SK-N-MC (cell line): ENCODE results near the gene WDR47.
"Not testable (repeated sequence)": the region's sequence is repeated elsewhere in the genome, so short reads cannot be mapped to it uniquely, and the experiment has no call there.

Experiments used
- DNase-seq: peaks from one replicate; pipeline ENCODE4 v3.0.0-alpha.2; 2011; ENCODE audit warnings: low read depth, low spot score
- H3K27ac ChIP-seq: fragments of 200-600 bp; sonication (generic); 2 replicates; pipeline ENCODE4 v1.5.1; 2016; ENCODE audit warnings: mixed run types
- H3K36me3 ChIP-seq: fragments of 200-600 bp; sonication (generic); 2 replicates; pipeline ENCODE4 v1.6.1; 2017; ENCODE audit warnings: antibody characterized with exemption, low read length, mixed read lengths; ENCODE audit not compliant: insufficient read depth
- H3K4me3 ChIP-seq: fragments of 200-600 bp; sonication (generic); 2 replicates; pipeline ENCODE4 v1.5.1; 2016
- H3K9ac ChIP-seq: fragments of 200-600 bp; sonication (generic); 2 replicates; pipeline ENCODE4 v1.8.0; 2017; ENCODE audit warnings: mixed run types, mixed read lengths; ENCODE audit not compliant: insufficient read length
- H3K9me3 ChIP-seq: fragments of 200-600 bp; sonication (generic); 2 replicates; pipeline ENCODE4 v1.6.1; 2017; ENCODE audit warnings: low read depth, mild to moderate bottlenecking, antibody characterized with exemption, low read length, moderate library complexity, mixed read lengths
- EZH2 ChIP-seq: fragments of 200-600 bp; sonication (generic); IDR thresholded peaks from one replicate; pipeline ENCODE4 v1.6.1; 2017; ENCODE audit warnings: antibody characterized with exemption
- FOXP2 ChIP-seq: optimal IDR thresholded peaks from 2 replicates; pipeline ENCODE3; 2011; ENCODE audit warnings: mild to moderate bottlenecking, moderate library complexity; ENCODE audit not compliant: insufficient read depth; ENCODE audit errors: extremely low read length, control extremely low read depth
- POLR2AphosphoS5 ChIP-seq: IDR thresholded peaks from 2 replicates; pipeline ENCODE4 v1.6.1; 2012; ENCODE audit warnings: mild to moderate bottlenecking, low read depth, low read length, borderline replicate concordance

Gene WDR47

DNA sequence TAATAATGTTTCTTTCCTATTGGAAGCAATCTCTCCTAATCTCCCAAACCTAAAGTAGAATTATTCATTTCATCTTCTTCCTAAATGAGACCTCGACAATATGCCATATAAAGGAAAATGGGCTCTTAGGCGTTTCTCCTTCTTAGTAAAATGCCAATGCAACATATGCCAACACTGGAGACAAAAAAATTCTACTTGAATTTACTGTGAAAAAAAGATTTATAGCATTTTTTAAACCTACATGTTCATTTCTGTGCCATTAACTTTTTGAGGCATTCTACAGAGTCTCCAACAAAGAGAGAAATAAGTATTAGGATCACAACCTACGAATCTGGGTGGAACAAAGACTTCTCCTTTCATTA lies 1.3 kb downstream of the WDR47 start:
- Histone ChIP-seq H3K27ac (no peak overlapping the region; the same call in 1 of the 2 replicates), H3K9me3 (no peaks in the 10 kb centered on the region), H3K36me3 (no peaks in the 10 kb centered on the region), H3K9ac (peak overlapping the region; percentile 84), H3K4me3 (peak overlapping the region; percentile 85)
- TF ChIP-seq EZH2: no peak
- TF ChIP-seq FOXP2: no peak
- TF ChIP-seq POLR2AphosphoS5: no peak
- no peak for DNase-seq

DNA sequence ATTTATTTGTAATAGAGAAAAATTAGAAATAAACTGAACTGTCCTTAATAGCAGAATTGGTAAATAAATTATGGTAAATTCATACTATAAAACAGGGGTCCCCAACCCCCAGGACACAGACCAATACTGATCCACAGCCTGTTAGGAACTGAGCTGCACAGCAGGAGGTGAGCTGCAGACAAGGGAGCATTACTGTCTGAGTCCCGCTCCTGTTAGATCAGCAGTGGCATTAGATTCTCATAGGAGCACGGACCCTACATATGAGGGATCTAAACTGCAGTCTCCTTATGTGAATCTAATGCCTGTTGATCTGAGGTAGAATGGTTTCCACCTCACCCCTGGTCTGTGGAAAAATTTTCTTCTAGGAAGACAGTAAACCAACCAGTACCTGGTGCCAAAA lies 7.5 kb downstream of the WDR47 start:
- no peaks in the 10 kb centered on the region for H3K9me3 ChIP-seq
- no peak for DNase-seq
- no peaks in the 10 kb centered on the region for H3K36me3 ChIP-seq
- no peak overlapping the region for H3K27ac ChIP-seq
- H3K9ac ChIP-seq: no peak overlapping the region
- no peak overlapping the region for H3K4me3 ChIP-seq
- TF ChIP-seq EZH2 (no peak), FOXP2 (no peak), POLR2AphosphoS5 (no peak)

DNA sequence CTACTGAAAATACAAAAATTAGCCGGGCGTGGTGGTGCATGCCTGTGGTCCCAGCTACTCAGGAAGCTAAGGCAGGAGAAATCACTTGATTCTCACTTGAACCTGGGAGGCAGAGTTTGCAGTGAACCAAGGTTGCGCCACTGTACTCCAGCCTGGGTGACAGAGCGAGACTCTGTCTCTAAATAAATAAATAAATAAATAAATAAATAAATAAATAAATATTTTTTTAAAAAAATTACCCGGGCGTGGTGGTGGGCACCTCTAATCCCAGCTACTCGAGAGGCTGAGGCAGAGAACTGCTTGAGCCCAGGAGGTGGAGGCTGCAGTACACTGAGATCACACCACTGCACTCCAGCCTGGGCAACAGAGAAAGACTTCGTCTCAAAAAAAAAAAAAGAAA lies 12.4 kb downstream of the WDR47 start:
- not testable (repeated sequence) for DNase-seq, H3K9me3 ChIP-seq, H3K36me3 ChIP-seq, H3K27ac ChIP-seq, H3K4me3 ChIP-seq, H3K9ac ChIP-seq

DNA sequence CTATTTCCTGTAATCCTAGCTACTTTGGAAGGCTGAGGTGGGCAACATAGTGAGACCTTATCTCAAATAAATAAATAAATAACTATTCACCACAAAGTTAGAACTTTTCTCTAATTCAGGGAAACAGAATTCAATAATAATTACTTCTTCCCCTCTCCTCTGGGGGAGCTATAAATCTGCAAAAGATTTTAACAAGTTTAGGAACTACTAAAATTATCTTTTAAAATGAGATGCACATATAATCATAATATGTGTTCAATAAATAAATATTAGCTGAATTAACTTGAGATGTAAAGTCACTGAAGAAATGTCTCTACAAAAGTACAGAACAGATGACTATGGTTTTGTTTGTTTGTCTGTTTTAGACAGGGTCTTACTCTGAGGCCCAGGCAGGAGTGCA lies 14.1 kb downstream of the WDR47 start:
- Histone ChIP-seq H3K4me3 (no peak overlapping the region), H3K9me3 (no peaks in the 10 kb centered on the region), H3K36me3 (no peaks in the 10 kb centered on the region), H3K27ac (no peak overlapping the region), H3K9ac (no peak overlapping the region)
- no peak for TF ChIP-seq FOXP2
- TF ChIP-seq EZH2: no peak
- TF ChIP-seq POLR2AphosphoS5: no peak
- DNase-seq: no peak

DNA sequence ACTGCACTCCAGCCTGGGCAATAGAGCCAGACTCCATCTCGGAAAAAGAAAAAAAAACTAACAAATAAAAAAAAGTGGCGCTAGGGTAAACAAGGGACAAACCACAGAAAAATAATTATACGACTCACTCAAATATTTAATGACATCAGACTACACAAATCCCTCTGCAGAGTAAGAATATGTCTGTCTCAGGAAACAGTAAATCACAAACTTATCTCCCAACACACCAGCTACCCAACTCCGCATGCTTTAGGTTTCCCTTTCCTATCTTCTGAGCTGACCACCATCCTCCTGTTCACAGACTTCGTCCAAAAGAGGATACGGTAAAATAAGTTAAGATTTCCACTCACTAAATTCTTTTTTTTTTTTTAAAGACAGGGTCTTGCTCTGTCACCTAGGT lies 16.2 kb downstream of the WDR47 start:
- DNase-seq: no peak
- H3K9ac ChIP-seq: no peak overlapping the region
- H3K9me3 ChIP-seq: no peaks in the 10 kb centered on the region
- H3K27ac ChIP-seq: no peak overlapping the region
- TF ChIP-seq EZH2 (no peak), POLR2AphosphoS5 (no peak), FOXP2 (no peak)
- H3K4me3 ChIP-seq: no peak overlapping the region
- H3K36me3 ChIP-seq: 0 out of 2 replicates have a peak, but pooled peaks cover 4% of the 10 kb centered on the region

DNA sequence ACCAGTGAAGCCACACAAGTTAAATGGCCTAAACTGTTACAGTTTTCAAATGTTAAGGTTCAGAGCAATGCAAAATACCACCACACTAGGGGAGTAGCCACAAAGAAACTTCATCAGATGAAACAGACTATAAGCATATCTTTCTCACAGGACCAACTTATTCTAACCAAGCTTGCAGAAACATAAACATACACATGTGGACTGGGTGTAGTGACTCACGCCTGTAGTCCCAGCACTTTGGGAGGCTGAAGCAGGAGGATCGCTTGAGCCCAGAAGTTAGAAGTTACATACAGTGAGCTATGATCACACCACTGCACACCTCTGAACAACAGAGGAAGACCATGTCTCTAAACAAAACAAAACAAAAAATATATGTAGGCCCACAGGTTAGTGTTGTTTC lies 17.3 kb downstream of the WDR47 start:
- Histone ChIP-seq H3K27ac (no peak overlapping the region), H3K9me3 (no peaks in the 10 kb centered on the region), H3K36me3 (0 out of 2 replicates have a peak, but pooled peaks cover 5% of the 10 kb centered on the region), H3K9ac (no peak overlapping the region), H3K4me3 (no peak overlapping the region)
- DNase-seq: no peak
- TF ChIP-seq POLR2AphosphoS5: no peak
- TF ChIP-seq EZH2: no peak
- no peak for TF ChIP-seq FOXP2

DNA sequence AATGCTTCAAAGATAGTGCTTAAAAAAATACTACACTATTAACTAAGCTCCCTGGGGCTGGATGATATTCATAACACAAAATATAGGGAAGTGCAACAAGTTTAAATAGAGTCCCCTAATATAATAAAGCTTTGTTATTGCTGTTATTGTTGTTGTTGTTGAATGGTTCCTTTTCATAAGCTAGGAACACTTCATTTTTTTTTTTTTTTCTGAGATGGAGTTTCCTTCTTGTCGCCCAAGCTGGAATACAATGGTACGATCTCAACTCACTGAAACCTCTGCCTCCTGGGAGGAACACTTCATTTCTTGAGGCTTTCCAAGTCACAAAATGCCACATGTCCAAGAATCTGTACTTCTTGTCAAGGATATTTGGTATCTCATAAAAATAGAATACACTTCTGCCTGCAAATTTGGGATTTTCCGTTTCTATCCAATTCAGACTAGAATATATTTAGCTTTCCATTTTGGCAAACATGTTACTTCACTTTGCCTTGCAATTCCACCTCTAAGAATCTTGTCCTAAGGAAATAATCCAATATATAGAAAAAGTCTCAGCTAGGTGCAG lies 21.1 kb downstream of the WDR47 start:
- Histone ChIP-seq H3K27ac (peak overlapping the region; percentile 19; the same call in 1 of the 2 replicates), H3K9ac (no peak overlapping the region), H3K4me3 (no peak overlapping the region), H3K9me3 (no peaks in the 10 kb centered on the region), H3K36me3 (peaks cover 21% of the 10 kb centered on the region)
- TF ChIP-seq FOXP2 (no peak), EZH2 (no peak), POLR2AphosphoS5 (no peak)
- DNase-seq: no peak

DNA sequence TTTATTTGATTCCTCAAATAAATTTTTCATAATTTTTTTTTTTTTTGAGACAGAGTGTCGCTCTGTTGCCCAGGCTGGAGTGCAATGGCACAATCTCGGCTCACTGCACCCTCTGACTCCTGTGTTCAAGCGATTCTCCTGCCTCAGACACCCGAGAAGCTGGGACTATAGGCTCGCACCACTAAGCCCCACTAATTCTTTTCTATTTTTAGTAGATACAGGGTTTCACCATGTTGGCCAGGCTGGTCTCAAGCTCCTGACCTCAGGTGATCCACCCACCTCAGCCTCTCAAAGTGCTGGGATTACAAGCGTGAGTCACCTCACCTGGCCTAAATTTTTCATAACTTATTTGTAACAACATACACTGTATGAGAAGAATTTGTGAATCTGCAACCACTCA lies 24.2 kb downstream of the WDR47 start:
- H3K36me3 ChIP-seq: peaks cover 38% of the 10 kb centered on the region

DNA sequence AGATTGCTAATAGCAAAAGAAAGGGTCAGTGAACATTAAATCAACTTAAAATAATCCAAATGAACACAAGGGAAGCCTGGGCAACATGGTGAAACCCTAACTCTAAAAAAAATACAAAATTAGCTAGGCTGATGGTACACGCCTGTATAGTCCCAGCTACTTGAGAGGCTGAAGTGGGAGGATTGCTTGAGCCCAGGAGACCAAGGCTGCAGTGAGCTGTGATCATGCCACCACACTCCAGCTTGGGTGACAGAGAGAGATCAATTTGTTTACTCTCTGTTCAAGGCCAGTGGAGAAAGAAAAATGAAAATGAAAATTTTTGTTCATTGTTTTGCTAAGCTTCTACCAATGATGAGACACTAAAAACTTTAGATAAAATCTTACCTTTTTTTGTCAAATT lies 24.8 kb downstream of the WDR47 start:
- H3K9ac ChIP-seq: no peak overlapping the region
- no peak for DNase-seq
- no peaks in the 10 kb centered on the region for H3K9me3 ChIP-seq
- peaks cover 40% of the 10 kb centered on the region for H3K36me3 ChIP-seq
- H3K4me3 ChIP-seq: no peak overlapping the region
- TF ChIP-seq POLR2AphosphoS5: no peak
- no peak for TF ChIP-seq EZH2
- TF ChIP-seq FOXP2: no peak
- H3K27ac ChIP-seq: no peak overlapping the region

More for the DNA sequence above, 24.2 kb downstream of the WDR47 start:
- DNase-seq, H3K27ac ChIP-seq, H3K9me3 ChIP-seq, H3K4me3 ChIP-seq, H3K9ac ChIP-seq: not testable (repeated sequence)
